ENCODE results near the gene CTDSP2. TPM values are rescaled to one million over a fixed set of nuclear protein-coding genes. Genes with fewer than 3 reads are reported as not detected.
A peak's percentile ranks its signal among the peaks of the same experiment; 100 is the strongest.

Gene CTDSP2
- total and polyA plus RNA-seq, 10 of the 15 experiments (the other 5 are each of a cell fraction or from before 2014, with no cell fraction given), result 17.3 to 98.2 (median 54.1) TPM

GRCh38 chr12:57872362-57872761, 25.8 kb upstream of the CTDSP2 start:
- no peak overlapping the region for H3K9ac ChIP-seq (ENCODE audit: control insufficient read depth, insufficient read depth, low read length)
- FAIRE-seq, result no peak
- 32% methylated on average over 2 of the region's 2 CpGs for WGBS (ENCODE audit: insufficient coverage, insufficient replicate concordance, low lambda C conversion rate, missing lambda C conversion rate)
- H4K20me1 ChIP-seq (ENCODE audit: control insufficient read depth, insufficient read depth), result no peaks in the 10 kb centered on the region
- ChIA-PET SMC1A (ENCODE audit: uncharacterized antibody, unreplicated experiment) (no interaction called here), RAD21 (ENCODE audit: unreplicated experiment) (no interaction called here), CTCF (interaction anchor here (1.5 kb wide), 1 partner anchor 10 kb away, joined by 3 read pairs; no protein-coding TSS in a partner anchor), POLR2A (no interaction called here)
- H3K4me3 ChIP-seq, result no peak overlapping the region
- peaks cover 6% of the 10 kb centered on the region; the same call in 1 of the 2 replicates for H3K4me1 ChIP-seq (ENCODE audit: control insufficient read depth, insufficient read depth, low read length)
- BruUV-seq (replicated peaks), result no TSS peak
- H2AFZ ChIP-seq (ENCODE audit: control insufficient read depth, low read depth, low read length), result no peak overlapping the region
- no peak for DNase-seq (ENCODE audit: low read depth, low spot score)
- H3K79me2 ChIP-seq (ENCODE audit: control insufficient read depth, insufficient read depth, low read length), result no peaks in the 10 kb centered on the region
- intact Hi-C loops (cut with micrococcal nuclease; ENCODE audit: unreplicated experiment) (no loop called here), in situ Hi-C loops (cut with MboI) (no loop called here)
- no peak for ATAC-seq
- no peak overlapping the region for H3K4me2 ChIP-seq (ENCODE audit: control insufficient read depth, insufficient read depth)
- no peaks in the 10 kb centered on the region for H3K36me3 ChIP-seq (ENCODE audit: control insufficient read depth in 2 of 2, insufficient read depth in 2 of 2, low read length in 1 of 2)
- H3K9me3 ChIP-seq (replicated peaks; ENCODE audit: control insufficient read depth, insufficient read depth, low read length), result no peaks in the 10 kb centered on the region; the same call in 2 of the 3 replicates
- H3K27ac ChIP-seq (ENCODE audit: control insufficient read depth, insufficient read depth), result no peak overlapping the region
- TF ChIP-seq NFYB (IDR thresholded peaks at IDR 0.05; ENCODE audit: insufficient read depth, low read depth, low read length), result peak; percentile 91
- TF ChIP-seq PAX8 (IDR thresholded peaks at IDR 0.05), result no peak
- peaks cover 0 to 1% of the 10 kb centered on the region in 2 experiments; a peak in 1 of 4 replicates for H3K27me3 ChIP-seq (replicated peaks in 1 of 2; ENCODE audit: control insufficient read depth in 2 of 2, insufficient read depth in 2 of 2, low read length in 1 of 2)

- H3K9me3 ChIP-seq (replicated peaks; ENCODE audit: control insufficient read depth, insufficient read depth, low read length), result no peaks in the 10 kb centered on the region; the same call in 2 of the 3 replicates
- H3K27me3 ChIP-seq (replicated peaks in 1 of 2; ENCODE audit: control insufficient read depth in 2 of 2, insufficient read depth in 2 of 2, low read length in 1 of 2), result peaks cover 0 to 3% of the 10 kb centered on the region in 2 experiments; a peak in 1 of 4 replicates
- no peak for DNase-seq (ENCODE audit: low read depth, low spot score)
- H3K9ac ChIP-seq (ENCODE audit: control insufficient read depth, insufficient read depth, low read length), result no peak overlapping the region
- ChIA-PET SMC1A (ENCODE audit: uncharacterized antibody, unreplicated experiment) (no interaction called here), POLR2A (no interaction called here), CTCF (interaction anchor here (1.2 kb wide), 1 partner anchor 36 kb away, joined by 4 read pairs; no protein-coding TSS in a partner anchor), RAD21 (ENCODE audit: unreplicated experiment) (interaction anchor here (0.6 kb wide), 1 partner anchor 37 kb away, joined by 4 read pairs; no protein-coding TSS in a partner anchor)
- no peak overlapping the region for H3K4me2 ChIP-seq (ENCODE audit: control insufficient read depth, insufficient read depth)
- H3K27ac ChIP-seq (ENCODE audit: control insufficient read depth, insufficient read depth), result no peak overlapping the region
- TF ChIP-seq BHLHE40 (IDR thresholded peaks at IDR 0.05; ENCODE audit: borderline replicate concordance in 1 of 2, low read depth in 2 of 2, low read length in 1 of 2) (no peak), ZNF217 (IDR thresholded peaks at IDR 0.05) (no peak), TCF12 (IDR thresholded peaks at IDR 0.05; ENCODE audit: low read depth, low read length) (no peak), NRF1 (conservative IDR thresholded peaks at IDR 0.05; ENCODE audit: low read depth, low read length) (no peak), MEF2A (IDR thresholded peaks at IDR 0.05; ENCODE audit: insufficient read depth, low read depth, low read length) (no peak), ZNF687 (IDR thresholded peaks at IDR 0.05) (no peak)
- no peak for FAIRE-seq
- peaks cover 3% of the 10 kb centered on the region; the same call in 1 of the 2 replicates for H3K4me1 ChIP-seq (ENCODE audit: control insufficient read depth, insufficient read depth, low read length)
- H4K20me1 ChIP-seq (ENCODE audit: control insufficient read depth, insufficient read depth), result no peaks in the 10 kb centered on the region
- WGBS (ENCODE audit: insufficient coverage, insufficient replicate concordance, low lambda C conversion rate, missing lambda C conversion rate), result 67% methylated on average over 8 of the region's 8 CpGs
- H3K79me2 ChIP-seq (ENCODE audit: control insufficient read depth, insufficient read depth, low read length), result no peaks in the 10 kb centered on the region
- intact Hi-C loops (cut with micrococcal nuclease; ENCODE audit: unreplicated experiment) (no loop called here), in situ Hi-C loops (cut with MboI) (no loop called here)
- H3K36me3 ChIP-seq (ENCODE audit: control insufficient read depth in 2 of 2, insufficient read depth in 2 of 2, low read length in 1 of 2), result no peaks in the 10 kb centered on the region
- H2AFZ ChIP-seq (ENCODE audit: control insufficient read depth, low read depth, low read length), result no peak overlapping the region
- H3K4me3 ChIP-seq, result no peak overlapping the region
- no peak for ATAC-seq
- BruUV-seq (replicated peaks), result no TSS peak
Measured at GRCh38 chr12:57869927-57870318, 23.4 kb upstream of the CTDSP2 start.
